SK-N-MC (cell line): ENCODE data around the gene DPYSL5.

Source experiments
- EZH2 ChIP-seq: fragments of 200-600 bp; sonication (generic); IDR thresholded peaks from one replicate; pipeline ENCODE4 v1.6.1; 2017; ENCODE audit warnings: antibody characterized with exemption
- POLR2AphosphoS5 ChIP-seq: IDR thresholded peaks from 2 replicates; pipeline ENCODE4 v1.6.1; 2012; ENCODE audit warnings: mild to moderate bottlenecking, low read depth, low read length, borderline replicate concordance

GRCh38 chr2:26911911-26912861 lies 64.3 kb downstream of the DPYSL5 start:
- TF ChIP-seq POLR2AphosphoS5 (no peak), EZH2 (no peak)
